GM19023 (cell line): Measurements from ENCODE around the gene RPLP2.

ENCODE experiments used
- ATAC-seq: cut with Tn5 transposase; IDR thresholded peaks from one replicate; pipeline ENCODE4 v1.9.1; 2021; ENCODE audit warnings: mild to moderate bottlenecking, moderate library complexity; ENCODE audit not compliant: unreplicated experiment

Gene RPLP2

DNA sequence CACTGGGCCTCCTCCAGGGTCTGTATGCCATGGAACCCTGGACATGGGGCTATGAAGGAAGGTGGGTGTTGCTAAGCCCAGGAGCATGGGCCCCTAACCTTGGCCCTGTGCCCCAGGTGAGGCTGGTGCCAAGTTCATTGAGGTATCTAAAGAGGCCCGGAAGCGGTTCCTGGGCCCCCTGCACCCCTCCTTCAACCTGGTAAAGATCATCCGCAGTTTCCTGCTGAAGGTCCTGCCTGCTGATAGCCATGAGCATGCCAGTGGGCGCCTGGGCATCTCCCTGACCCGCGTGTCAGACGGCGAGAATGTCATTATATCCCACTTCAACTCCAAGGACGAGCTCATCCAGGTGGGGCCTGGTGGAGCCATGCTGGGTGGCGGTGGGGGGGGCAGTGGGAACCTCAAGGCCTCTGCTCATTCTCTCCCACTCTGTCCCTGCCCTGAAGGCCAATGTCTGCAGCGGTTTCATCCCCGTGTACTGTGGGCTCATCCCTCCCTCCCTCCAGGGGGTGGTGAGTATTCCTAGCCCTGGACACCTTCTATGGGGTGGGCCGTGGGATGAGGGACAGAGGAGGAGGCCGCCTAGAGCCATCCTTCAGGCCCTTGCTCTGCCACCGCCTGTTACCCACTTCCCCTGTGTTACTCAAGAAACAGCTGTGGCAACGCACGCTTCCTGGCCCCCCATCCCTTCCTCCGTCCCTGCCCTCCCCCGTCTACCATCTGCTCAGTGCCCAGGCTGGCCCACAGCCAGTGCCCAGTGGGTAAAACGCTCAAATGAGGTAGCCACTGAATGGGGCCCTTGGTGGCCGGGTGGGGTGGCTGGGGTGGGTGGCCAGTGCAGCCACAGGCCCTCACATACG lies 12.0 kb downstream of the RPLP2 start:
- no peak for ATAC-seq

DNA sequence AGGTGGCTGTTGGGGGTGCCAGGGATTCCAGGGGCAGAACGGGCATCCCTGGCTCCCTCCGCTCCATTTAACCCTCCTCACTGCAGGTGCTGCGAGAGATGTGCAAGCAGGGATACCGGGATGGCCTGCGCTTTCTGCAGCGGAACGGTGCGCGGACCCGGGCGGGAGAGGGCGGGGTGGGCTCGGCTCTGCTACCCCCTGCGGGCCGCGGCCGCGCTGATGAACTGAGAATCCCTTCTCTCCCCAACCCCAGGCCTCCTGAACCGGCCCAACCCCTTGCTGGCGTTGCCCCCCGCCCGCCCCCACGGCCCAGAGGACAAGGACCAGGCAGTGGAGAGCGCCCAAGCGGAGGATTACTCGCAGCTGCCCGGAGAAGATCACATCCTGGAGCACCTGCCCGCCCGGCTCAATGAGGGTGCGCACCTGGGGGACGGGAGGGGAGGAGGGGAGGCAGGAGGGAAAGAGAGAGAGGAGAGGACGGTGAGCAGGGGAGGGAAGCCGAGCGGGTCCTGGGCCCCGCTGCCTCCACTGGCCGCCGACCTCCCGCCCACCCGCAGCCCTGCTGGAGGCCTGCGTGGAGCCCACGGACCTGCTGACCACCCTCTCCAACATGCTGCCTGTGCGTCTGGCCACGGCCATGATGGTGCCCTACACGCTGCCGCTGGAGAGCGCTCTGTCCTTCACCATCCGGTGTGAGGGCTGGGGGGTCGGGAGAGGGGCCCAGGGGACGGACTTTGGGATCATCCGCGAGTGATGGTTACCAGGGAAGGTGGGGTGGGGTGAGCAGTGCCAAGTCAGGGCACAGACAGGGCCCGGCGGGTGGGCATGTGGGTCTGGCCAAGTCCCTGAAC lies 13.9 kb downstream of the RPLP2 start:
- ATAC-seq = no peak

DNA sequence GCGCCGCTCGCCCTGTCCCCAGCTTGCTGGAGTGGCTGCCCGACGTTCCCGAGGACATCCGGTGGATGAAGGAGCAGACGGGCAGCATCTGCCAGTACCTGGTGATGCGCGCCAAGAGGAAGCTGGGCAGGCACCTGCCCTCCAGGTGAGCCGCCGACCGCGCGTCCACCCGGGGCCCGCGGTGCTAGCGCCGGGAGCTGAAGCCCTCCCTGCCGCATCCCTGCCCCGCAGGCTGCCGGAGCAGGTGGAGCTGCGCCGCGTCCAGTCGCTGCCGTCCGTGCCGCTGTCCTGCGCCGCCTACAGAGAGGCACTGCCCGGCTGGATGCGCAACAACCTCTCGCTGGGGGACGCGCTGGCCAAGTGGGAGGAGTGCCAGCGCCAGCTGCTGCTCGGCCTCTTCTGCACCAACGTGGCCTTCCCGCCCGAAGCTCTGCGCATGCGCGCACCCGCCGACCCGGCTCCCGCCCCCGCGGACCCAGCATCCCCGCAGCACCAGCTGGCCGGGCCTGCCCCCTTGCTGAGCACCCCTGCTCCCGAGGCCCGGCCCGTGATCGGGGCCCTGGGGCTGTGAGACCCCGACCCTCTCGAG lies 14.6 kb downstream of the RPLP2 start:
- ATAC-seq = no peak

DNA sequence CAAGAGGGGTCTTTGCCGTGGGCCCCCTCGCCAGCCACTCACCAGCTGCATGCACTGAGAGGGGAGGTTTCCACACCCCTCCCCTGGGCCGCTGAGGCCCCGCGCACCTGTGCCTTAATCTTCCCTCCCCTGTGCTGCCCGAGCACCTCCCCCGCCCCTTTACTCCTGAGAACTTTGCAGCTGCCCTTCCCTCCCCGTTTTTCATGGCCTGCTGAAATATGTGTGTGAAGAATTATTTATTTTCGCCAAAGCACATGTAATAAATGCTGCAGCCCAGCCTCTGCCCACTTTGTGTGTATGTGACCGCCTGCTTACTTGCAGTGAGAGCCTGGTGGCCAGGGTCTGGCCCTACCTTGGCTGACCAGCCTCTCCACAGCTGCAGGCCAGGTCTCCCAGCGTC lies 15.2 kb downstream of the RPLP2 start:
- no peak for ATAC-seq

DNA sequence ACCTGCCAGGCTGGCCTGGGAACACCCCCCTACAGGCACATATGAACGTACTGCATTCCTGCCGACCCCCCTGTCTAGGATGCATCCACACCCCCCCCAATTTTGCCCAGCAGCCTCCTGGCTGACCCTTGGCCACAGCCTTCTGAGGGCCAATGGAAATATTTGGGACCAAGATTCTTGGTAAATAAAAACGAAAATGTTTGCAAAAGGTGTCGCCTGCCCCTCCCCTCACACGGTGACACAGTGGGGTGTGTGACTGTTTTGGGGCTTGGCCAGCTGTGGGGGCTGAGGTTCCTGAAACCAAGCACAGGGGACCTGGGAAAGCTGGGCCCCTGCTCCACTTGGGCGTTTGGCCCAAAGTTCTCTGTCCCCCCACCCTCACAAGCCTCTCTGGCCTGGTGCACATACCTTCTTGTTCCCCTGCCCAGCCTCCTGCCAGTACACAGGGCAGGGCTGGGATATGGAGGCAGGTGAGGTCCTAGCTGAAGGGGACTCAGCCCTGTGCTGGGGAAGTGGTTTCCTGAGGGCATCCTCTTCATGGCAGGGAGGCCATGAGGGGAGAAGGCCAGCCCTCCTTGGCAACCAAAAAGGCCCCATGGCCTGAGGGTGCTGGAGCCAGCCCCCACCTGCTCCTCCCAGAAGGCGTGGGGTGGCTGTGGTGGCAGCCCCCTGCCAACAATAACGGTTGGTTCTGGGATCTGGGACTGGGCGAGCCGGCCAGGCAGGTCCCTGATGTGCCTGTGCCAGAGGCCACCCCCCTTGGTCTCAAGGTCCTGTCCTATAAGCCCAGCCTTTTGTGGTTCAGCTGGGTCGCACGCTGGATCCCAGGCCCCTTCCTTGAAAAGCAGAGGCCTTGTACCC lies 15.8 kb downstream of the RPLP2 start:
- ATAC-seq = no peak

DNA sequence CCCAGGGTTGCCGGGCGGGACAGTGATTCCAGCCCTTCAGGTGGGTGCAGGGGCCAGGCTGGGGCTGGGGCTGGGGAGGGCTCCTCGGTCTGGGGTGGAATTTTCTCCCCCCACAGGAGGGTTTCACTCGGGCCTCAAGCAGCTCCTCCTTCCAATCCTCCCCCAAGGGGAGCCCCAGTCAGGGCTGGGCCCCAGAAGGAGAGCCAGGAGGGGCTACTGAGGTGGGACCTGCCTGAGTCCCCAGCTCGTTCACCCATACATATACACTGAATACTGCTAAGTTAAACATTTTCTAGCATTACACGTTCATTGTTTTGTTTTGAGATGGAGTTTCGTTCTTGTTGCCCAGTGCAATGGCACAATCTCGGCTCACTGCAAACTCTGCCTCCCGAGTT lies 16.5 kb downstream of the RPLP2 start:
- no peak for ATAC-seq

DNA sequence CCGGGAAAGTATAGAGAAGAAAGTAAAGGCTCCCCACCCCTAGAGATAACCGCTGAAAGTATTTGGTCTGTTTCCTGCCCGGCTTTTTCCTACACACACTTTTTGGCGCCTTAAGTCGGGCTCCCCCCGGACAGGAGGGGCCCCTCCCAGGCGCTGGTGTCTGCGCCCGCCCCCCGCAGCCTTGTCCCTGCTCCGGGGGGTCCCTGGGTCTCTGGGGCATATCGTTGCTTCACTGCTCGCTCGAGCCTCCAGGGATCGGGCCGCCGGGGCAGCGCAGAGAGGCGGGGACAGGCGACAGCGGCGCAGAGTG lies 17.0 kb downstream of the RPLP2 start:
- no peak for ATAC-seq

DNA sequence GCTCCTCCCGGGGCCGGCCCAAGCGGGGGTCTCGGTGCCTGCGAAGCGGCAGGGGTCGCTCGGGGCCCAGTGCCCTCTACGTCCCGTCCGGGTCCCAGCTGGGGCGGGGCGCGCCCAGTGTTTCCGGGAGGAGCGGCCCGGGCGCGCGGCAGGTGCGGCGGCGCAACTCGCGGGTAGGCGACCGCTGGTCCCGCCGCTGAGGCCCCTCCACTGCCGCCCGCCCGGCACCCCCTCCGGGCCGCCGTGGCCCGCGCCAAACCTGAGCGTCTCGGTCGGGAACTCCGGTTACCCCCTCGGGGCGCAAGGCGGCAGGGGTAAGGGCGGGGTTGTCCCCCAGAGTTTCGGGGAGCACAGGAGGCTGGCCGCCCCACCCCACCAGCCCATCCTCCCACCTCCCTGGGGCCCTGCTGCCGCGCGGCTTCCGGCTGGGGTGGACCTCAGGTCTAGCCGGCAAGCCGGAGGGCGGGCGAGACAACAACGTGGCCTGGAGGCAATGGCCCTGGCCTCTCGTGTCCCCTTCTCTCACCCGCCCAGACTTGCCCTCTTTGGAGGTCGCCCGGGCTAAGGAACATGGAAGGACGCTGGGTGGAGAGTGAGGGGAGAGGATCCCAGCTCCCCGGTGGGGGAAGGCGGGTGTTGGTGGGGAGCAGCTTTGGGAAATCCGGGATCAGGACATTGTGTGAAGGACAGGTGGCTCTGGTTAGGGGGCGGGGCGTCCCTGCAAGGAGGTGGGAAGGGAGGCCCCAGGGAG lies 17.6 kb downstream of the RPLP2 start:
- no peak for ATAC-seq

DNA sequence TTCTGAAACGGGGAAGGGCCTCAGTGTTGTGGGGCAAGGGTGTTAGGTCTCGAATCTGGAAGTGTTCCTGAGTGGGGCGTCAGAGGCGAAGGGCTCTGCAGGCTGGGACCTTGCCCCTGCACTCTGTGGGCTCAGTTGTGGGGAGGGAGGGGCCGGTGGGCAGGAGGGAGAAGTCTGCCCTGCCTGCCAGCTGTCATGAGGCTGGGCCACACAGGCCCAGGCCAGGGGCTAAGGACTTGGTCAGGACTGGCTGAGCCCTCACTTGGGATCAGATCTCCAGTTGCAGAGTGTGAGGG lies 18.1 kb downstream of the RPLP2 start, which contains the start of gene CRACR2B:
TSS of gene CRACR2B (plus strand) at position 23 of the 296 bp plus-strand sequence. CDS start 689 bp downstream, outside the sequence.
- no peak for ATAC-seq

DNA sequence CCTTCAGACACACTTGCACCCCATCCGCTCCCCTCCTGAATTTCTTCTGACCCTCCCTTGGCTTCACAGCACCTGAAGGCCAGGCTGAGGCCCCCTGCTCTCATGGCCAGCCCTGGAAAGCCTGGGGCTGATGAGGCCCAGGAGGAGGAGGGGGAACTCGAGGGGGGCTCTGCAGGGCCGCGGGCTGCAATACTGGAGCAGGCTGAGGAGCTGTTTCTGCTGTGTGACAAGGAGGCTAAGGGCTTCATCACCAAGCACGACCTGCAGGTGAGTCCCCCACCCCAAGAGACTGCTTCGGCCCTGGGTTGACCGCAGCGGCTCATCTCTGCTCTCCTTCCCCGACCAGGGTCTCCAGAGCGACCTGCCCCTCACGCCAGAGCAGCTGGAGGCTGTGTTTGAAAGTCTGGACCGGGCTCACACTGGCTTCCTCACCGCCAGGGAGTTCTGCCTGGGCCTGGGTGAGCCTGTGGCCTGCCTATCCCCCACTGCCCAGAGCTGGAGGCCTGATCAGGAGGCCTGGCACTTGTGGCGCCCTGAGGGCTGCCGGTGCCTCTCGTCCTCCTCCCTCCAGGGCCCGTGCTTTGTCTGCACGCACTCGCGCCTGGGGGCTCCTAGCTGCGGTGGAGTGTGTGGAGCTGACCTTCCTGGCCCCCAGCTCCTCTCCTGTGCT lies 18.9 kb downstream of the RPLP2 start:
- no peak for ATAC-seq

DNA sequence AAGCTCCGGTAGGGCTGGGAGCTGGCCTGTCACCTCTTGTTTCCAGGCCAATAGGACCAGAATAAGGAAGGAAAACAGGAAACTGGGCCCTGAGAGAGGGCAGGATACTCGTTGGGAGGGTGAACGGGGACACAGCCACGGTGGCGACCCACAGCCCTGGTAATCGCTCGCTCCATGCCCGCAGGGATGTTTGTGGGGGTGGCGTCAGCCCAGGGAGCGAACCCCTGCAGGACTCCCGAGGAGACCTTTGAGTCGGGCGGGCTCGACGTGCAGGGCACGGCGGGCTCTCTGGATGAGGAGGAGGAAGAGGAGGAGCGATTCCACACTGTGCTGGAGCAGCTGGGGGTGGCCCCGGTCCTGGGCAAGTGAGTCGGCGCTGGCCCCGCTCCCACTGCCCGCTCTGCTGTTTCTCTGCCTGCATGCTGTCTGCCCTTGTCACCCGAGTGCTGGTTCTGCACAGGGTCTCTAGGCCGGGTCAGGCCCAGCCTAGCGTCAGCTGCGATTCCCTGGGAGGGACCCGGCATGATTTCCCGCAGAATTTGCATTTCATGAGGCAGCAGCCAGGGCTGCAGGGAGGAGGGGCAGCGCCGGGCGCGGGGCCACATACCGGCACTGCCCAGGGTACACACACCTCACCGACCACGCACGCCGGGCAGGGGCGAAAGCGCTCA lies 19.5 kb downstream of the RPLP2 start:
- no peak for ATAC-seq

DNA sequence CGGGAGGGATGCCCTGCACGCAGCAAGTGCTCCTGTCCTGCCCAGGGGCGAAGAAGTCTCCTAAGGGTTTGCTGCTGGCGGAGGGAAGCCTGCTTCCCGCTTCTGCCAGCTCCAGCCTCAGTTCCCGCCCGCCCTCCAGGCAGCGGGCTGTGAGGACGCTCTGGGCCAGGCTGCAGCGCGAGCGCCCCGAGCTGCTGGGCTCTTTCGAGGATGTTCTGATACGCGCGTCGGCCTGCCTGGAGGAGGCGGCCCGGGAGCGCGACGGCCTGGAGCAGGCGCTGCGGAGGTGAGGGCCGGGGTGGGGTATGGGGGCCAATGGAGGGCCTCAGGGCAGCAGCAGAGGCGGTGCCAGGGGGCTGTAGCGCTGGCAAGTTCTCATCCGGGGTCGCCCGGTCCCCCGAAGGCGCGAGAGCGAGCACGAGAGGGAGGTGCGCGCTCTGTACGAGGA lies 20.1 kb downstream of the RPLP2 start:
- ATAC-seq = no peak

DNA sequence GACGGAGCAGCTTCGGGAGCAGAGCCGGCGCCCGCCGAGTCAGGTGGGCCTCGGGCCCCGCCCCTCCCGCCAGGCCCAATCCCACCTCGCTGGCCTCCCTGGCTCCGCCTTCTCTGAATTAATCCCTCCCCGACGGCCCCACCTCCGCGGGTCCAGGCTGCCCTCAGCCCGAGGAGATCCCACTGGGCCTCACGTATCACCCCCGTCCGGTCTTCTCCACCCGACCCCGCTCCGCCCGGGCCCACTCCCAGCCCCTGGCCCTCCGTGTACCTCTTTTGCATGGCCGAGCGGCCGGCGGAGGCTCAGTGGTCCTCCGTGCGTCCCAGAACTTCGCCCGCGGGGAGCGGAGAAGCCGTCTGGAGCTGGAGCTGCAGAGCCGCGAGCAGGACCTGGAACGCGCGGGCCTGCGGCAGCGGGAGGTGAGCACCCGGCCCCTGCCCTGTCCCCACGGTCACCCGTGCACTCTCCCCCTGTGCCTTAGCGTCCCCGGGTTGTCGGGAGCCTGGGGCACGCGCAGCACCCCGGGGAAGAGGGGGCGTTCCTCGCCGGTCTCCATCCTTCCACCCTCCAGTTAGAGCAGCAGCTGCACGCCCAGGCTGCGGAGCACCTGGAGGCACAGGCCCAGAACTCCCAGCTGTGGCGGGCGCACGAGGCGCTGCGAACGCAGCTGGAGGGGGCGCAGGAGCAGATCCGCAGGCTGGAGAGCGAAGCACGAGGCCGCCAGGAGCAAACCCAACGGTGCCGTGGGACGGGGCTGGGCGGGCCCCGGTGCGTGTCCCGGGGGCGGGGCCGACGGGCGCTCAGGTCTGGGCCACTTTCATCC lies 20.7 kb downstream of the RPLP2 start:
- no peak for ATAC-seq

DNA sequence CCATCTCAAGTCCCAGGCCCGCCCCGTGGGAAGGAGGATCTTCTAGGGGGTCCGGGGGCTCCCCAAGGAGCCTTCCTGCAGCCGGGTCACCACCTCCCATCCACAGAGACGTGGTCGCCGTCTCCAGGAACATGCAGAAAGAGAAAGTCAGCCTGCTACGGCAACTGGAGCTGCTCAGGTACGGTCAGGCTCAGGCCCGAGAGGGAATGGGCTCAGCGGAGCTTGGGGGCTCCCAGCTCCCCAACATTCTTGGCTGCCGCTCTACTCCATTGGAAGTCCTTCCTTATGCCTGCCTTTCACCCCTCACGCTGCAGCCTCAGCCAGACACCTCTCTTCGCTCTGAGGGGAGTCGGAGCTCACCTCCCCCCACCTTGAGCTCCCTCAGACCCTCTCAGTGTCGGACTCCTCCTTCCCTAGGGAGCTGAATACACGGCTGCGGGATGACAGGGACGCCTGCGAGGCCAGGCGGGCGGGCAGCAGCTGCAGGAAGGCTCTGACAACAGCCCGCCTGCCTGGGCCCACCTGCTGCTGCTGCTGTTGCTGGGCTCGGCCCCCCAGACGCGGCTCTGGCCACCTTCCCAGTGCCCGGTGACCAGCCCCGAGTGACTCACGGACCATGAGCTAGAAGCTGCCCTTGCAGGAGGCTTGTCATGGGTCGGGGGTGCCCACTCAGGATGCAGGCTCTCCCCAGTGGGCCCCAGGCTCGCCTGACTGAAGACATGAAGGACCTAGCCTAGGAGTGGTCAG lies 21.5 kb downstream of the RPLP2 start:
- no peak for ATAC-seq

DNA sequence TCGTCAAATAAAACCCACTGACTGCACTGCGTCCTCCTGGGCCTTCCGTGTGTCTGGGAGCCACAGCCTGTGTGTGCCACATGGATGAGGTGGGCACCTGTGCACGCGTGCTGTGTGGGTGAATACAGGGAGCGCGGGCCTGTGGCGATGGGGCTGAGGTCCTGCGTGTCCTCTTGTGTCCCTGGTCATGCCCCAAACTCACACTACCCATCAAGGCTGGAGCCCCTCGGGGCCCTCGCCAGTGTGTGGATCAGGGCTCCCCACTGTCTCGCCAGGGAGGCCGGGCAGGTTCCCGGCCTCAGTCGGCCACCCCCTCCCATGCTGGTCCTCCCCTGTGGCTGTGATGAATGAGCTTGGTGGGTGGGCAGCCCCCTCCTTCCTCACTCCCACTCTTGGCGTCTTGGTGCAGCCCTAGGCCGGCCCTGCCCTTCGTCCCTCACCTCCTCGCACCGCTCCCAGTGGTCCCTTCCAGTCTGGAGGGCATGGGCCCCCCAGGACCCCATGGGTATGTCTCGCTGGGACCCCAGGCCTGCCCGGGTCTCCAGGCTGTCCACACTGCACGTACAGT lies 22.3 kb downstream of the RPLP2 start:
- ATAC-seq = no peak

DNA sequence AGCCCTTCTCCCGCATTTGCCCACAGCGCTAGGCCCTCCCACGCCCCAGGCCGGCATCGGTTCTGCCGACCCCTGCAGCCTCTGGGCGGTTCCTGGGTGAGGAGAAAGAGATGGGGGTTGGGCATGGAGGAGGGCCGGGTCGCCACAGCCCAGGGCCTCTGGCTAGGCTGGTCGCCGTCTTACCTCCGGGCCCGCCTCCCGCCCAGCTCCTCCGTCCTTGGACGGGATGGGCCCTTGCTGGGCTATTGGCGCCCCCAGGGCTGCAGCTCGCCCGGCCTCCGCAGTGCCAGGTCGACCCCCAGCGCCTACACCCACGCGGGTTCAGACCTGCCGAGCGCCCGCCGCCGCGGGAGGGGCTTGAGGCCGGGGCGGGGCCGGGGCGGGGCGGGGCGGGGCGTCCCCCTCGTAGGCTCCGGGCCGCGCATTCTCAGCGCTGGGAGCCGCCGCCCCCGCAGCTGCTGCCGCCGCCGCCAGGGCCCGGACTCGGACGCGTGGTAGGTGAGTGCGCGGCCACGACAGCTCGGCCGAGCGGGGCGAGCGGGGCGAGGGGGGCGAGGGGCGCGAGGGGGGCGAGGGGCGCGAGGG lies 22.9 kb downstream of the RPLP2 start, which contains the start of gene CD151:
TSS of gene CD151 (plus strand) at position 424 of the 585 bp plus-strand sequence. CDS start 3,118 bp downstream, outside the sequence.
- peak; percentile 51 for ATAC-seq
